Measurements from ENCODE around the gene PPP3R1. TPM values are rescaled to one million over a fixed set of nuclear protein-coding genes. Genes with fewer than 3 reads are reported as not detected.

The PPP3R1 gene
- polyA plus RNA-seq, 1 donor (not counting 4 experiments of a cell fraction or from before 2014, with no cell fraction given) = 21.6 TPM

GRCh38 chr2:68237404-68237803 is 14.9 kb downstream of the PPP3R1 start:
- Histone ChIP-seq H3K9ac (ENCODE audit: control insufficient read depth, extremely low read depth, insufficient read depth, low read length) (no peak overlapping the region), H3K4me2 (ENCODE audit: control insufficient read depth, extremely low read depth, insufficient read depth, low read depth, low read length) (peak overlapping the region; percentile 60), H3K27me3 (ENCODE audit: control insufficient read depth, extremely low read depth, insufficient read depth, low read length) (no peaks in the 10 kb centered on the region), H2AFZ (ENCODE audit: control insufficient read depth, low read length) (no peak overlapping the region), H3K4me1 (ENCODE audit: control insufficient read depth, extremely low read depth, insufficient read depth, low read length) (peaks cover 52% of the 10 kb centered on the region), H3K36me3 (ENCODE audit: control insufficient read depth in 2 of 2, extremely low read depth in 1 of 2, insufficient read depth in 2 of 2, low read length in 2 of 2) (peaks cover 0 to 3% of the 10 kb centered on the region in 2 experiments), H3K79me2 (ENCODE audit: control insufficient read depth, insufficient read depth, low read length) (peaks cover 100% of the 10 kb centered on the region), H4K20me1 (ENCODE audit: control insufficient read depth, extremely low read depth, insufficient read depth, low read length) (peaks cover 24% of the 10 kb centered on the region), H3K4me3 (ENCODE audit: control insufficient read depth in 2 of 3, extremely low read depth in 1 of 3, insufficient read depth in 2 of 3, low read depth in 1 of 3, low read length in 3 of 3) (no peak overlapping the region), H3K9me3 (ENCODE audit: control insufficient read depth, low read depth, low read length) (no peaks in the 10 kb centered on the region), H3K9me1 (ENCODE audit: control insufficient read depth, extremely low read depth, insufficient read depth, low read length) (peaks cover 5% of the 10 kb centered on the region), H3K27ac (ENCODE audit: control insufficient read depth, insufficient read depth, low read length) (no peak overlapping the region)
- FAIRE-seq (no peak), DNase-seq (ENCODE audit: low read depth, low spot score) (no peak)
- dilution Hi-C loops (cut with MboI; ENCODE audit: extremely low pct_ligation_motif_present, low sequenced_read_pairs) = no loop called here
- TF ChIP-seq CTCF (optimal IDR thresholded peaks at IDR 0.05 in 1 of 3, IDR thresholded peaks at IDR 0.05 in 1 of 3, conservative IDR thresholded peaks at IDR 0.05 in 1 of 3; ENCODE audit: extremely low read depth in 1 of 3, insufficient read depth in 2 of 3, low read length in 3 of 3) (no peak), EZH2 (IDR thresholded peaks at IDR 0.05; ENCODE audit: low read length) (no peak)

GRCh38 chr2:68236876-68237275 is 15.5 kb downstream of the PPP3R1 start:
- FAIRE-seq = no peak
- no peak for DNase-seq (ENCODE audit: low read depth, low spot score)
- Histone ChIP-seq H3K4me1 (ENCODE audit: control insufficient read depth, extremely low read depth, insufficient read depth, low read length) (peaks cover 52% of the 10 kb centered on the region), H3K36me3 (ENCODE audit: control insufficient read depth in 2 of 2, extremely low read depth in 1 of 2, insufficient read depth in 2 of 2, low read length in 2 of 2) (peaks cover 0 to 3% of the 10 kb centered on the region in 2 experiments), H2AFZ (ENCODE audit: control insufficient read depth, low read length) (no peak overlapping the region), H4K20me1 (ENCODE audit: control insufficient read depth, extremely low read depth, insufficient read depth, low read length) (peaks cover 24% of the 10 kb centered on the region), H3K79me2 (ENCODE audit: control insufficient read depth, insufficient read depth, low read length) (peaks cover 99% of the 10 kb centered on the region), H3K9me1 (ENCODE audit: control insufficient read depth, extremely low read depth, insufficient read depth, low read length) (peaks cover 5% of the 10 kb centered on the region), H3K9ac (ENCODE audit: control insufficient read depth, extremely low read depth, insufficient read depth, low read length) (no peak overlapping the region), H3K9me3 (ENCODE audit: control insufficient read depth, low read depth, low read length) (no peaks in the 10 kb centered on the region), H3K4me2 (ENCODE audit: control insufficient read depth, extremely low read depth, insufficient read depth, low read depth, low read length) (no peak overlapping the region), H3K4me3 (ENCODE audit: control insufficient read depth in 2 of 3, extremely low read depth in 1 of 3, insufficient read depth in 2 of 3, low read depth in 1 of 3, low read length in 3 of 3) (no peak overlapping the region), H3K27ac (ENCODE audit: control insufficient read depth, insufficient read depth, low read length) (no peak overlapping the region), H3K27me3 (ENCODE audit: control insufficient read depth, extremely low read depth, insufficient read depth, low read length) (no peaks in the 10 kb centered on the region)
- dilution Hi-C loops (cut with MboI; ENCODE audit: extremely low pct_ligation_motif_present, low sequenced_read_pairs) = no loop called here
- TF ChIP-seq CTCF (optimal IDR thresholded peaks at IDR 0.05 in 1 of 3, IDR thresholded peaks at IDR 0.05 in 1 of 3, conservative IDR thresholded peaks at IDR 0.05 in 1 of 3; ENCODE audit: extremely low read depth in 1 of 3, insufficient read depth in 2 of 3, low read length in 3 of 3) (no peak), EZH2 (IDR thresholded peaks at IDR 0.05; ENCODE audit: low read length) (no peak)

Measured in keratinocyte (primary cell).